Mammary epithelial cell (primary cell): ENCODE data around the gene RGMA.

Experiments
- CTCF ChIP-seq, 2 donors: IDR thresholded peaks in 1 of 2; conservative IDR thresholded peaks in 1 of 2; 2 replicates each; pipeline ENCODE4 v1.5.1; 2011 to 2012; ENCODE audit warnings: inconsistent platforms in 2 of 2, low read length in 2 of 2, mild to moderate bottlenecking in 2 of 2, control low read depth in 1 of 2, low read depth in 1 of 2; ENCODE audit not compliant: insufficient read depth in 1 of 2; ENCODE audit errors: extremely low read depth in 1 of 2
- EZH2 ChIP-seq: IDR thresholded peaks from 2 replicates; pipeline ENCODE4 v1.6.1; 2012; ENCODE audit warnings: low read length, inconsistent platforms, borderline replicate concordance

GRCh38 chr15:93056836-93057235 lies 32.2 kb downstream of the RGMA start:
- no peak for TF ChIP-seq EZH2
- TF ChIP-seq CTCF (conservative IDR thresholded peaks at IDR 0.05 in 1 of 2, IDR thresholded peaks at IDR 0.05 in 1 of 2; ENCODE audit: extremely low read depth in 1 of 2, insufficient read depth in 1 of 2, low read depth in 1 of 2, low read length in 2 of 2) = no peak
